HG03571 (cell line): ENCODE measurements around the gene OLFM1.

Experiments used
- ATAC-seq: cut with Tn5 transposase; IDR thresholded peaks from one replicate; pipeline ENCODE4 v1.9.1; 2021; ENCODE audit not compliant: unreplicated experiment

OLFM1 gene

DNA sequence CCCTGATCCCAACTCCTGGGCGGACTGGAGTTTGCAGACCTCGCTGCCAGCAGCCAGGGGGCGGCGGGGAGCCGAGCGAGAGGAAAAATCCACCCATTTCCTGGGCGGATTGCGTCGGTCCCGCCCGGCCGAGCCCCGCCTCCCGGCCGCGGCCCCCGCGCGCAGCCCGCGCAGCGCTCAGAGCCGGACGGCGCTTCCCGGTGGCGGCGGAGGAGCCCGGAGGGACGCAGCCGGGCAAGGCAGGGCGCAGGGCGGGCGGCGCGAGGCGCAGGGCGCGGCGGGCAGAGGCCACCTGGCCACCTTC is at the start of gene OLFM1:
Gene OLFM1, plus strand, starts transcription at position 180 of the 304 bp plus-strand sequence. CDS start 322 bp downstream, outside the sequence.
- no peak for ATAC-seq

DNA sequence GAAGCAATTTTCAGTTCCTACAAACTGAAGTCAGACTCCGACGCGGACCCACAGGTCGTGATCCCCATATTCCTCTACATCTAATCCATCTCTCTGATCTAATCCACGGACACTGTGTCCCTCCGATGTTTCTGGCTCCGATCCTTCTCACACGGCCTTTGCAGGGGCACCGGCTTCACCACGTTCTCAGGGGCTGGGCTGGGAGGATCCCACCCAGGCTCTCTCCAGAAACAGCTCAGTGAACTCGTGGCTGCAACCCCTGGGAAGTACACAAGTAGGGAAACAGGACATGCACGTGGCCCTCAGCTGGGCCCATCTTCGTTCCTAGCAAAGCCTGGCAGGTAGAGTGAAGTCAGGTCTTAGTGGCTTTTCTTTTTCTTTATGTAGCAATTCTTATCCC is 49.1 kb upstream of the OLFM1 start:
- no peak for ATAC-seq

DNA sequence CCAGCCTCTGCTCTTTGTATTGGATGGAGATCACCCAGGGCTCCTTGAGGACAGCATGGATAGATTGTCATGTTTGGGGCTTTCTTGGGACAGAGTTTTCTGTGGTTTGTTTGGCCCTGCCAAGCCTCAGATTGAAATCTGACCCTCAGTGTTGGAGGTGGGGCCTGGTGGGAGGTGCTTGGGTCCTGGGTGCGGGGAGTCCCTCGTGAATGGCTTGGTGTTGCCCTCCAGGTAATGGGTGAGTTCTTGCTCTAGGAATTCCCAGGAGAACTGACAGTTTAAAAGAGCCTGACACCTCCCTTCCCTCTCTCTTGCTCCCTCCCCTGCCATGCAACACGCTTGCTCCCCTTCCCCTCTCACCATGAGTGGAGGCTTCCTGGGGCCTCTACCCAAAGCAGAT is 48.6 kb upstream of the OLFM1 start:
- ATAC-seq = no peak

DNA sequence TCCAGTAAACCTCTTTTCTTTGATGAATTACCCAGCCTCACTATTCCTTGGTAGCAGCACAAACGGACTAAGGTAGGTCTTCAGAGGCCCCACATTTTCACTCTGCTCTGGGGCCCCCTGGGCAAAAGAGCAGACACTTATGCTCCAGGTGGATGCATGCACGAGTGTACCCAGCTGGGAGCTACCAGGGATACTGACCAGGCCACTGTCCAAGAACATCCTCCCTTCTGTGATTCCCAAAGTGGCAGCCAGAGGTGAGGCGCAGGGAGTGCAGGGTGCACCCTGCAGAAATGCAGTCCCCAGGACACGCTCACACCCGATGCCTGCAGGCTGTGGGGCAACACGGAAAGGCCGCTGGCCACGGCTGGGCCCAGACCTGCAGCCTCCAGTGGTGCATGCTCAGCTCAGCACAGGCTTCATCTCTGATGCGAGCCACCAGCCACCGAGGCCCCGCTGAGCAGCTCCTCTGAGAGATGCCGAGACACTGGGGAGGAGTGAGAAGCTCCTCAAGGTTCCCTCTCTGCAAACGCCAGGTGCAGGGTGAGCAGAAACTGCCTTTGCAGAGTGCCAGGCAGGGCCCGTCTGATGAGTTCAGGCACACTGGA is 48.1 kb upstream of the OLFM1 start:
- ATAC-seq = no peak

DNA sequence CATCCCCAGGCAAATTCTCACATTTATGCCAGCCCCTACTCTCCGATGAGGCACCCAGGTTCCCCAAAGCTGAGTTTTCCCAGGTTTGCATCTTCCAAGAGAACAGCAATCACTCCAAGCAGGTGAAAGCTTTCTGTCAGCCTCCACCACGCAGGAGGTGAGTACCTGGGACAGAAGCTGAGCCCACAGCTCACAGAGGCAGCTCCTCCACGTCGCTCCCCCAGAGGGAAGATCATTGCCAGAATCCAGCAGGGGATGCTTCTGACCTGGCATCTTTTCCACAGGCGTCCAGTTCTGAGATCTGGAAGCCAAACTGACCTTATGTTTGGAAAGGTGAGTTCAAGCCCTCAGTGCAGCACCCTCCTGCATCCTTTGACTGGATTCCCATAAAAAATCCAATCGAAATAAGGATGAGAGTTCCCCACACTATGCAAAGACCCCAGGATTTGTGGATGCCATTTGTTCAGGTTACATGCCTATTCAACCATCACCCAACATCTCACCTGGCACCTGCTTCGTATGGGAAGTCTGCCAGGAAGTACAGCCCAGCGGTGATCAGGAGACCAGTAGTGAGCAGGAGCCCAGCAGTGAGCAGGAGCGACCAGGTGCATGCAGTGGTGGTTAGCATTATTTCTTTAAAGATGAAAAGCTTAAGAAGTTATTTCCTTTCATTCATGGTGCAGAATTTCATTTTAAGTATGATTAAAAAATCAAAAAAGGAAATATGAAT is 47.4 kb upstream of the OLFM1 start:
- ATAC-seq = no peak

DNA sequence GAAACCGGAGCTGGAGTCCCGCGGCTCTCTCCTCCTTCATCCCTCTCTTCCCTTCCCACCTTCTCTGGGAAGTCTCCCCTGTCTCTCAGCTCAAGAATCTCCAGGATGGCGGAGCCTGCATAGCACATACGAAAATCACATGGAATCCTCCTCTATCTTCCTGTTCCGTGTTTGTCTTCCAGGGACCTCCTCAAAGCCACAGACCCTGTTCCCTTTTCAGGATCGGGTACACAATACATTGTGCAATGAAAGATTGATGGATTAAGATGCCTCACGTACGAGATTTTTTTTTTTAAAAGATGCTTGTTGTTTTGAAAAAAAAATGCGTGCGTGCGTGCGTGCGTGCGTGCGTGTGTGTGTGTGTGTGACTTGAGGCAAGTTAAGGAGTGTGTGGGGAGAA is 46.6 kb upstream of the OLFM1 start:
- no peak for ATAC-seq

DNA sequence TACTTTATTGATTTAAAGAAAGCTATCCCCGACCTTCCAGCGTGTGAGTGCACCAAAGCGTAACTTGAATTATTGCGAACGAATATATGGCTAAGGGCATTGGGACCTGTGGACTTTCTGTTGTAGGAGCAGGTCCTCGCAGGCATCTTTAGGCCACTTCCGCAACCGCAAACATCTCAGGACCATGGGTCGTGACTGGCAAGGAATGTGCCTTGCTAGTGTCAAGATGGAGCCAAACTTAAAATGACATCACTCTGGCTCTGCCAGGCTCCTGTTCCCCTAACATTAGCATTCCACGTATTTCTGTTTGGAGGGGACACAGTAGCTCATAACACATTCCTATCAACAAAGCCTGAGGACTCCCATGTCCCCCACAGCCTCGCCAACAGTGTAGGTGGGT is 44.1 kb upstream of the OLFM1 start:
- no peak for ATAC-seq

DNA sequence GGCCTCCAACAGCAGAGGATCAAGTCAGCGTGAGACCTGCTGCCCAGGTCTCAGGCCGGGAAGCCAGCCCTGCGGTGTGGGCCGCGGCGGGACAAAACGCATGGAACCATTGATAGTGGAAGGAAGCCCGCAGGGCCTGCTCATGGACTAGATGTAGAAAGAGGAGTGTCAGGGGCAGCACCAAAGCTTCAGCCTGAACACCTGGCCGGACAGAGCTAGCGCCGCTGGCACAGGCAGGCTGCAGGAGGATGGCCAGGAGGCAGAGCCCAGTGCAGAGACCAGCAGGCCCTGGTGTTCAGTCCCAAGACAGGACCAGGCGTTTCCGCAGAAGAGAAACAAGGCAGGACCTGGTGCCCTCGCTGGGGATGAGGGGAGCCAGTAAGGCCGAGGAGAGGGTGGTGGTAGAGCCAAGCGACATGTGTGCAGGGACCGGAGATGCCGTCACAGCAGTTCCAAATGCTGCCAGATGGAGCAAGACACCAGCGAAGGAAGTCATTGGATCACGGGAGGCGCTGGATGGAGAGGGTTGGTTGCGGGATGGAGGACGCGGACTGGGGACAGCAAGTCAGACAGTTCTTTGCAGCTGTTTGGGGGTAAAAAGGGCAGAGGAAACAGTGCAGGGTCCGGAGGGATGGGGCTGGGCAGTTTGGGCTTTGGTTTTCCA is 42.1 kb upstream of the OLFM1 start:
- ATAC-seq = no peak

DNA sequence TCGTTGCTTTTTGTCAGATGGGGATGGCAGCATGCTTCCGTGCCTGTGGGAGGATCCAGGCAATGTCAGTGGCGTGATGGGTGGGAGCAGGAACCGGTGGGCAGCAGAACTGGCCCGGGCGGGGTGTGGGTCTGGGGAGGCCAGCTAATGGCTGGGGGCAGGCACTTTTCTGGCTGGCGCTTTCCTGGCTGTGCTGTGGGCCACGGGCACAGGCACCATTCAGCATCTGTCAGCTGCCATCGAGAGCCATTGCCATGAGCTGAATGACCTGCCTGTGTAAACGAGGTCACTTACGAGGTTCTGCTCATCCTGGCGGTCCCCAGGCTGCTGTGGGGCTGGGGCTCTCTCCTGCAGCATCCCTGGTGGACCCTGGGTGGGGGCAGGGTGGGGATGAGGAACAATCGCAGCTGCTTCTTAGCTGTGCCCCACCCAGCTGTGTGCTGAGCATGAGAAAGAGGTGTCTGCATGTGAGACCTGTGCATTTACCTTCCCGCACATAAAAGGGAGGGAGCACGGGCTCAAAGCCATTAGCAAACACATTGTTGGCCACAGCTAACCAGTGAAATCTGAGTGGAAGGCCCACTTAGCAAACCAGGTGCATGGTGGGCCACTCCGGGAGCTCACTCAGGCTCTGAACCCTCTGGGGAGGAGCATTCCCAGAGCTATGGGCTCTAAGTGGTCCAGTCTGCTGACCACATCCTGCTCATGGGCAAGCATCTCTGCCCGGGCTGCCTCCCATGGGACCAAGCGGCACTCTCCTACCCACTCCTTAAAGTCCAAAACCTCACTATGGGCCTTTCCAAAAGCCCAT is 41.3 kb upstream of the OLFM1 start:
- no peak for ATAC-seq

DNA sequence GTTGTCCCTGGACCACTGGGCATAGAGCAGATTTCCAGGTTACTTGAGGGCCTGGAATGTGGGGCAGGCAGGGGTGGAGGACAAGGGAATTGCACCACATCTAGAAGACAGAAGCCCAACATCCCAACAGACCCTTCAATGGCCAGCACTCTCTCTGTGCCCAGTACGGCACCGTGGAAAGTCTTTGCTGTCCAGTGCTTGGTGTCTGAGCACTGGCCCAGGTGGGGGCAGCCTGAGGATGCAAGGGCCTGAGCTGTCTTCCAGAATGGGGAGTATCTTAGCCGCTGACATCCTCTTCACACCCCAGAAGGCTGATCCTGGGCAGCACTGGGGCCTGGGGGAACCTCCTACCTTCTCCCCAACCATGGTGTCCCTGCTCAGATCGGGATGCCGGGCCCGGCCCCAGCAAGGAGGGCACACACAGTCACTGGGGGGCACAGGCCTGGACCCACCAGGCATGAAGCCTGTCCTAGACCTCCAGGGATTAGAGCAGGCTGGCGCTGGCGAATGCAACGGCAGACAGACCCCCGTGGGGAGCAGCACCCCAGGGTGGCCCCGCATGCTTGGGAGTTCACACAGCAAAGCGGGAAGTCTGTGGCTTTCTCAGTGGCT is 40.6 kb upstream of the OLFM1 start:
- ATAC-seq = no peak

DNA sequence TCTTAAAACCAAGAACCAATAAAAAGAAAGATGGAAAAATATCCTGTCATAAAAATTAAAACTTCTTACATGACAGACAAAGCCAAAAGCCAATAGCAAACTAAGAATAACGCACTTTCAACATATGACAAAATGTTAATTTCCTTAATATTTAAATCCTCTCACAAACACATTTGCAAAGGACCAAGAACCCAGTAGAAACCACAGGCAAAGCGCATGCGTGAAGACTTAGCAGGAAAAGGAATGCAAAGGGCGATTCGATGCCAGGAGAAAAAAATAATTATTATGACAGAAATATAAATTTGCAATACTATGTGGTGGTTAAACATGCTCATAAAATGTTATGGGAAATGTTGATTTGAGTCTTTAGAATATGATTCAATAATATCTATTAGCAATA is 39.9 kb upstream of the OLFM1 start:
- no peak for ATAC-seq

DNA sequence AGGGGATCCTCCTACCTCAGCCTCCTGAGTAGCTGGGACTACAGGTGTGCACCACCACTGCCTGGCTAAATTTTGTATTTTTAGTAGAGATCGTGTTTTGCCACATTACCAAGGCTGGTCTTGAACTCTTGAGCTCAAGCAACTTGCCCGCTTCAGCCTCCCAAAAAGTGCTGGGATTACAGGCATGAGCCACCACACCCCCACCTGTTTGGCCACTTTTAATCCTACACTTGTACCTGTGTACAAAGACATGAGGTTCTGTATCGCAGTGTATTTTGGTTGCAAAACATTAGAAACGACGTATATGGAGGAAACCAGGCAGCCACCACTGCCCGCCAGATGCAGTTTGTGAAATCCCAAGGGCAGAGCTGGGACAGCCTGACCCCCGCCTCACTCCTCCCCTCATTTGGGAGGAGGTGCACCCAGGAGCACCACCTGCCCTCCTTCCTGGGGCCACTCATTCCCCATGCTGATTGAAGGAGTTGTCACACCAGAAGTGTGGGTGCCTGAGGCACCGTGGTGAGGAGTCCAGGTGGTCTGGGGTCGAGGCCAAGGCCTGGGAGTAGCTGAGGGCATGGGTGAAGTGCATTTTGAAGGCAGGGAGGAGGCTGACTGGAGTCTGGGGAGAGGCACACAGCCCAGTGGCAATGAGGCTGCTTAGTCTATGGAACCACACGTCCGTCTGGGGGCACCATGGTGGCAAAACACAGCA is 39.3 kb upstream of the OLFM1 start:
- no peak for ATAC-seq

DNA sequence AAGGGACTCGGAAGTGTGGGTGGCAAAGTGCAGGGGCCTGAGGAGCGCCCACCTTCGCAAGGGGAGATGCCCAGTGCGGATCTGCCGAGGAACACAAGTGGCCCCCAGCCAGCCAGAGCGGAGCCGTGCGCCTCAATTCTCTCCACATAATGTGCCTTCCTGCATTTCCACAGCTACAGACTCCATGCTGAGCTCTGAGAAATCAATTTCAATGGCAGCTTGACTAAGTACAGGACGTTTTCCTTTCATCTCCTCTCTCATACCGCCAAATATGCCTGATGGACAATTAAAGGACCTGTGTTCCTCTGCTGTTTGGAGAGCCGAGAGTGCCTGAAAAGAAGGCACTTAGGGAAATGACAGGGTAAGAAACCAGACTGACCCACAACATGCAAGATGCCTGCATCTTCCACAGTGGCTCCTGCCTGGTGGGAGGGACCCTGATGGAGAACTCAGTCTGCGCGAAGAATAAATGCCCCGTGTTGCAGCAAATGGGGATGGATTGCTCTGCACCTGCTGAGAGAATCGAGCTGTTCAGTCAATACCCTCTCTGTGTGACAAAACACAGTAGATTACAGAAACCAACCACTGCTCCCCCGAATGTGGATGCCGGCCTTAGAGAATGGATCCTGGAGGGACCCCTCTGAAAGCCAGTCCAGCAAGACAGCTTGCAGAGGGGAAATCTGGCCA is 38.6 kb upstream of the OLFM1 start:
- ATAC-seq = no peak

DNA sequence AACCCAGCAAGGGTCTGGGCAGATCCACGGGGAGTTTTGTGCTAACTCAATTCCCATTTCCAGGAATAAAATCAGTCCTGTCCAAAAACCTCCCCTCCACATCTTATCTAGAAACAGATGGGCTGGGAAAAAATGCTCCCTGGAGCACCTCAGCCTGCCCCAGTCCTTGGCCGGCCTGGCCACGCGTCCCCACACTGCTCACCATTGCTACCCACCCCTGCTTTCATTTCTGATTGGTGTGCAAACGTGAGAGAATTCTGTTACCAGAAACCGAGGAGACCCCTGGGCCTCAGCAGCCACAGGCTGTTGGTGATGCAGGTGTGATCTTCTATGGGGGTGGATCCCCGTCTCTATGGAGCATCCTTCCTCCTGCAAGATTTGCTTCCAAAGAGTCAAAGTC is 38.0 kb upstream of the OLFM1 start:
- no peak for ATAC-seq

DNA sequence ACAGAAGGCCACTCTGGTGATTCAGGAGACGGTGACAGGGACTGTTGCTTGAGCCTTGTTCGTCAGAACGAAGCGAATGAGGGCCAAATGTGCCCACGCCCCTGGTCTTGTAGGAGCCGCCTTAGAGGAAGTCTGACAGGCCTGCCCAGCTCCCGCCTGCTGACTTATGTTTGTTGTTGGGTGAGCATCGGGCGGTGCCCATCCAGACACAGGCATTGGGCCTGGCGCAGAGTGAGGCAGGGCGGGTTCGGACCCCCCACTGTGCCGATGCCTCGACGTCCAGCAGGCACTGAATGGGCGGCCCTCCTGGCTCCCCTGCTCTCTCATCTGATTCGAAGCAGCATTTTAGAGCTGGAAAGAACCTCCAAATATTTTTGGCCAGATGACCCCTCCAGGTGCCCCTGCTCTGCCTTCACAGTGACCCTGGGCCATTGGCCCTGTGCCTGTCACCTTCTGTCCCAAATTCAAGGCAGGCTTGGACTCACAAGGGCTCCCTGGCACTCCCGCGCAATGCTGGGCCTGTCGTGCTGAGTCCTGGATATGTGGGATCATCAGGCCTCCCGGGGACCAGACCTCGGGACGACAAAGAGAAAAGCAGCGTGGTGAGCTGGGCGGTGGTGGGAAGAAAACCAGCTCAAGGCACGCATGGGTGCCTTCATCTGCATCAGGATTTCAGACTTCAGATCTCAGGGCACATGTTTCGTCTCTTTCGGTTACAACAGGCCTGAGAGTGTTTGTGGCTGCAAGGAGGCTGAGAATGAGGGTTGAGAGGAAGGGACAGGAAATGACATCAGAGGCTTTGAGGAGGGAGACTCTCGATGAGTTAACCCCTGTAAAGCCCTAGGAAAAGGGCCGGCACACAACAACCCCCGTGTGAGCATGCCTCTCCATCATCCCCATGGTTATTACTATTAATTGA is 37.1 kb upstream of the OLFM1 start:
- no peak for ATAC-seq

DNA sequence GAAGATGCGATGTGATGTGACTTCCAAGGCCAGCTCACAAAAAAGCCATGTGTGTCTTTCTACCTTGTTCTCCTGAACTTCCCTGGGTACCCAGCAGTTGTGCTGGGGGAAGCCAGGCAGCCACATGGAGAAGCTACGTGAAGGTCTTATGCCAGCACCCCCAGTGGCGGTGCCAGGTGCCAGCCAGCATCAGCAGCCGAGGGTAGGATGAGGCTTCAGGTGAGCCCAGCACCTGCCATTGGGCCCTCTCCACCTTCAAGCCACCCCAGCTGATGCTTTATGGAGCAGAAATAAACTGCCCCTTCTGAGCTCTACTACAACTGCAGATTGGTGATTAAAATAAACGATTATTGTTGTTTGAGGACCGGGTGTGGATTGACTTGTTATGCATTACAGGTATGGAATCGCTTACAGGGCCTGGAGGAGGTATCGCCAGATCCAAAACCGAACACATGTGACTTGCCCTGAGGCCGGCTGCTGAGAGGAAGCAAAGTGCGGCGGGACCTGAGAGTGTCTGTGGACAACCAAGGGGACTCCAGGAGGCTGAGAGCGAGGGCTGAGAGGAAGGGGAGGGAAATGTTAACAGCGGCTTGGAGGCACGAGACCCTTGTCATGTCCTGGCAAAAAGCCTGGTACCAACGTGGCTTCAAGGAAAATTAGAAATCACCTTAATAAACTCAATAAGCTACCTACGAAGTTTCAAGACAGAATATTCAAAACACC is 36.0 kb upstream of the OLFM1 start:
- ATAC-seq = no peak

DNA sequence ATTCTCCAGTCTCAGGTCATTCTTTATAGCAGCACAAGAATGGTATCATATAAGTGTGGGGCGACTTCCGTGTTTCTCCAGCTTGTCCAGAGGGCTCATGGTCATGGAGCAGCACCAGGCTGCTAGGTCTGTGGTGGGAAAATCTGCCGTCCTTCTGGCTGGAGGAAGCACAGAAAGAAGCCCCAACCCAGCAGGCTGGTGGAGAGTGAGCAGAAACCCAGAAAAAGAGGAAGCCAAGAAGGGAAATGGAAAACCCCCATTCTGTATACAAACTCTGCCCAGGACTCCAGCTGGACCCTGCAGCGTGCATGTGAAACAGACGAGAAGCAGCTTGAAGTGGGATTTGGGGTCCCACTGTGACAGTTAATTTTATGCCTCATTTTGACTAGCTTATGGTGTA is 34.3 kb upstream of the OLFM1 start:
- no peak for ATAC-seq

DNA sequence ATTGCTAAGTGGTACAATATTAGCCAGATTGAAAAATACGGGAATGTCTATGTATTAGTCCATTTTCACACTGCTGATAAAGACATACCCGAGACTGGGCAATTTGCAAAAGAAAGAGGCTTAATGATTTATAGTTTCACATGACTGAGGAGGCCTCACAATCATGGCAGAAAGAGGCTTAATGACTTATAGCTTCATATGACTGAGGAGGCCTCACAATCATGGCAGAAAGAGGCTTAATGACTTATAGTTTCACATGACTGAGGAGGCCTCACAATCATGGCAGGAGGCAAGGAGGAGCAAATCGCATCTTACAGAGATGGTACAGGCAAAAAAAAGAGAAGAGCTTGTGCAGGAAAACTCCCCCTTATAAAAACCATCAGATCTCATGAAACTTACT is 32.3 kb upstream of the OLFM1 start:
- no peak for ATAC-seq
